Mesothelial cell of epicardium (in vitro differentiated cells): ENCODE data around the gene SYNDIG1. TPM values are rescaled to one million over a fixed set of nuclear protein-coding genes. Genes with fewer than 3 reads are reported as not detected.

Experiments
- DNase-seq, 2 experiments: peaks; one replicate each; pipeline ENCODE4 v3.0.0; 2021; ENCODE audit warnings: low spot score in 2 of 2; ENCODE audit not compliant: unreplicated experiment in 2 of 2
- H3K27ac Mint-ChIP-seq: 2 replicates; pipeline ENCODE4 v1.8.0; 2021; ENCODE audit warnings: mixed read lengths
- H3K27me3 Mint-ChIP-seq: 2 replicates; pipeline ENCODE4 v1.8.0; 2021; ENCODE audit warnings: low read depth, mixed read lengths
- H3K36me3 Mint-ChIP-seq: 2 replicates; pipeline ENCODE4 v1.8.0; 2021; ENCODE audit warnings: mixed read lengths
- H3K4me1 Mint-ChIP-seq: 2 replicates; pipeline ENCODE4 v1.8.0; 2021; ENCODE audit warnings: mixed read lengths
- H3K4me3 Mint-ChIP-seq: 2 replicates; pipeline ENCODE4 v1.8.0; 2021; ENCODE audit warnings: mild to moderate bottlenecking, moderate library complexity, mixed read lengths
- H3K9me3 Mint-ChIP-seq: 2 replicates; pipeline ENCODE4 v1.8.0; 2021; ENCODE audit warnings: mixed read lengths
- total RNA-seq: library from RNA; stranded (reverse); gene quantifications from 3 replicates; pipeline ENCODE4 v1.2.1, GENCODE V29; 2021
- TF ChIP-seq, protein P1 (sequence below): fragments of 200-600 bp; sonication (generic); IDR thresholded peaks from one replicate; pipeline ENCODE4 v1.5.0; 2021; ENCODE audit warnings: antibody characterized with exemption; ENCODE audit not compliant: unreplicated experiment

Gene SYNDIG1
- total RNA-seq, 1 donor from 2014 or later, result 0.80 TPM

DNA sequence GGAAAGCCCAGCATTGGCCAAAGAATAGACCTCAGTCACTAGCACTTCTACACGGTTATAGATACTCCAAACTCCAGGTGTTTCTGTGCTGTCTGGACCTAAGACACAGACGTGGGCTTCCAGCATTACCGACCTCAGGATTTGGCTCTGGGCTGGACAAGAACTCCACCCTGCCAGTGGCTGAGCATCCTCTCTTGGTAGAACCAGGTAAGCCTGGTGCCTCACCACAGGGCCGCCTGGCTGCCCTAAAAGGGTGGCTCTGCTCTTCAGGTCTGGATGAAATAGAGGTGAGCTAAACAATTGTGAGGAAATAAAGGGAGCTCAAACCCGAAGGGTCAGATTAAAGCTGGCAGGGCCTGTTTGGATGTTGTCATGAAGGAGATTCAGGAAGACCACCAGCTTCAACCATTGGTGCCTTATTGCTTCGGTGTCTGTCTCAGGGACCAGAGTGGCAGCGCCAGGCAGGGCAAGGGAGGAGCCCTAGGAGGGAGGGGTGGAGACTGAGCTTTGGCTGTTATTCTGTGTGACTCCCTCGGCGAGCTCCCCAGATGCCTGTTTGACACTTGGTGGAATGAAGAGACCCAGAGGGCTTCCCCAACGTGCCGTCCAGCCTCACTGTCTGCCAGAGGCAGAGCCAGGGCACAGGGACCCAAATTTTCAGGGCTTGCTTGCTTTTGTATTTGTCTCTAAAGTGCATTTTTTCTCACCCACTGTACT lies 8.6 kb downstream of the SYNDIG1 start:
- H3K9me3 Mint-ChIP-seq, result no peaks in the 10 kb centered on the region
- H3K36me3 Mint-ChIP-seq, result no peaks in the 10 kb centered on the region
- peaks cover 21% of the 10 kb centered on the region for H3K27me3 Mint-ChIP-seq
- H3K27ac Mint-ChIP-seq, result no peak overlapping the region
- no peak overlapping the region for H3K4me3 Mint-ChIP-seq
- TF ChIP-seq, protein P1, sequence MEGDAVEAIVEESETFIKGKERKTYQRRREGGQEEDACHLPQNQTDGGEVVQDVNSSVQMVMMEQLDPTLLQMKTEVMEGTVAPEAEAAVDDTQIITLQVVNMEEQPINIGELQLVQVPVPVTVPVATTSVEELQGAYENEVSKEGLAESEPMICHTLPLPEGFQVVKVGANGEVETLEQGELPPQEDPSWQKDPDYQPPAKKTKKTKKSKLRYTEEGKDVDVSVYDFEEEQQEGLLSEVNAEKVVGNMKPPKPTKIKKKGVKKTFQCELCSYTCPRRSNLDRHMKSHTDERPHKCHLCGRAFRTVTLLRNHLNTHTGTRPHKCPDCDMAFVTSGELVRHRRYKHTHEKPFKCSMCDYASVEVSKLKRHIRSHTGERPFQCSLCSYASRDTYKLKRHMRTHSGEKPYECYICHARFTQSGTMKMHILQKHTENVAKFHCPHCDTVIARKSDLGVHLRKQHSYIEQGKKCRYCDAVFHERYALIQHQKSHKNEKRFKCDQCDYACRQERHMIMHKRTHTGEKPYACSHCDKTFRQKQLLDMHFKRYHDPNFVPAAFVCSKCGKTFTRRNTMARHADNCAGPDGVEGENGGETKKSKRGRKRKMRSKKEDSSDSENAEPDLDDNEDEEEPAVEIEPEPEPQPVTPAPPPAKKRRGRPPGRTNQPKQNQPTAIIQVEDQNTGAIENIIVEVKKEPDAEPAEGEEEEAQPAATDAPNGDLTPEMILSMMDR, result no peak
- DNase-seq, result no peak
- H3K4me1 Mint-ChIP-seq, result no peaks in the 10 kb centered on the region

DNA sequence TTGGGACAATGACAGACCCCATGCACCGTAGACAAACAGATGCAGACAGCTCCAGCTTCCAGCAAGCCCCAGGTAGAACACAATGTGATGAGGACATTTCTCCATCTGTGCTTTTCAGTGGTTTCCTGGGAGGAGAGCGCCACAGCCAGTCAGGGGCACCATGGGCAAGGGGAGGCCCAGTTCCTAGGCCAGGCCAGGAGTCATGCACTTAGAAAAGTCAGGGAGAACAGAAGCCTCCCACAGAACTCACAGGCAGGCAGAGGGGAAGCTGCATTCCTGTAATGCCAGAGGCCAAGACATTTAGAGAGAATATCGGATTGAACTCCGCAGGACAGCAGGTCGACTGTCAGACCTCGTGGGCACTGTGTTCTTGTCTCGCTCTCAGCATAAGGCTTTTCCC lies 9.2 kb downstream of the SYNDIG1 start:
- Mint-ChIP-seq H3K9me3 (no peaks in the 10 kb centered on the region), H3K36me3 (no peaks in the 10 kb centered on the region), H3K27me3 (peaks cover 15% of the 10 kb centered on the region), H3K4me3 (no peak overlapping the region), H3K27ac (no peak overlapping the region), H3K4me1 (no peaks in the 10 kb centered on the region)
- no peak for DNase-seq
- TF ChIP-seq, protein P1, result no peak

DNA sequence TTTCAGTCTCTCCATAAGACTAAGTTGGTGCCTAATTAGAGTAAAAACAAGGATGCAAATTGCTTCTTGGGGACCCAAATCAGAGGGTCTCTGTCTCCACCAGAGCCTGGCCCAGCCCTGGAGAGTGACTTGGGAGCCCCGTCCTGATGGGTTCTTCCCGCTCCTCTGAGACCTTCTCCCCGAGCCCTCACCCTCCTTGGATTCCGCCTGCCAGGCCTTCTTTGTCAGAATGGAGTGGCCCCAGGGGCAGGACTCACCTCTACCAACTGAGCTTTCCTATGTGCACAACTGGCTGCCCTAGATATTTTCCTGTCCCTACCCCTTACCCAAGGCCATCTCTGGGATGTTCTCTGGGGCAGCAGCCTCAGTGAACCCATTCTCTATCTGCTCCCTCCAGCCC lies 9.7 kb downstream of the SYNDIG1 start:
- H3K4me3 Mint-ChIP-seq, result no peak overlapping the region
- H3K9me3 Mint-ChIP-seq, result no peaks in the 10 kb centered on the region
- no peak for DNase-seq
- TF ChIP-seq, protein P1, result no peak
- no peaks in the 10 kb centered on the region for H3K4me1 Mint-ChIP-seq
- H3K36me3 Mint-ChIP-seq, result no peaks in the 10 kb centered on the region
- no peak overlapping the region for H3K27ac Mint-ChIP-seq
- H3K27me3 Mint-ChIP-seq, result peaks cover 12% of the 10 kb centered on the region

DNA sequence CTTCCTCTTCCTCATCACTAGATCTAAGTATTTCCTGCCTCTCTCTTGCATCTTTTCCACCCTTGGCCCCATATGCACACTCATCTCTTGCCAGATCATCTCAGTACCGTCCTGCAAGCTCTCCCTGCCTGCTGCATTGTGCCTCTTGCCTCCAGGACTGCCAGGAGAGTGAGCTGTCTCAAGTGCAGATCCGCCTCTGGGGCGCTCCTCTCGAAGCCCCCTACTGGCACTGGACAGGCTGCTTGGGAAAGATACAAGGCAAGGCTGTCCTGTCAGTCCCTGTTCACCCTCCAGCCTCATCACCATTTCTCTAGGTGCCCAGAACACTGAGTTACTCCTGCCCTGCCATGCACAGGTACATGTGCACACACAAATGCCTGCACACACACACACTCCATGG lies 10.2 kb downstream of the SYNDIG1 start:
- H3K27ac Mint-ChIP-seq, result no peak overlapping the region
- peaks cover 8% of the 10 kb centered on the region for H3K27me3 Mint-ChIP-seq
- TF ChIP-seq, protein P1, result no peak
- H3K4me1 Mint-ChIP-seq, result no peaks in the 10 kb centered on the region
- no peak overlapping the region for H3K4me3 Mint-ChIP-seq
- no peaks in the 10 kb centered on the region for H3K36me3 Mint-ChIP-seq
- DNase-seq, result no peak
- no peaks in the 10 kb centered on the region for H3K9me3 Mint-ChIP-seq

DNA sequence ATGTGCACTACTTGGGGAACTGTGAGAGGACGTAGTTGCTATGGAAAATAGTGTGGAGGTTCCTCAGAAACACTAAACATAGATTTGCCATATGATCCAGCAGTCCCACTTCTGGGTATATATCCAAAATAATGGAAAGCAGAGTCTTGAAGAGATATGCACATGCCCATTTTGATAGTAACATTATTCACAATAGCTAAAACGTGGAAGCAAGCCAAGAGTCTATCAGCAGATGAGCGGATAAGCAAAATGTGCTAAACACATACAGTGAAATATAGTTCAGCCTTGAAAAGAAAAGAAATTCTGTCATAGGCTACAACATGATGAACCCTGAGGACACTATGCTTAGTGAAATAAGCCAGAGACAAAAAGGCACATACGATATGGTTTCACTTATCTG lies 11.1 kb downstream of the SYNDIG1 start:
- no peak overlapping the region for H3K4me3 Mint-ChIP-seq
- no peaks in the 10 kb centered on the region for H3K4me1 Mint-ChIP-seq
- TF ChIP-seq, protein P1, result no peak
- H3K27me3 Mint-ChIP-seq, result peaks cover 5% of the 10 kb centered on the region
- DNase-seq, result no peak
- no peaks in the 10 kb centered on the region for H3K36me3 Mint-ChIP-seq
- no peak overlapping the region for H3K27ac Mint-ChIP-seq
- H3K9me3 Mint-ChIP-seq, result no peaks in the 10 kb centered on the region
